Neural cell (in vitro differentiated cells): ENCODE measurements around the gene WDR33. TPM values are rescaled to one million over a fixed set of nuclear protein-coding genes. Genes with fewer than 3 reads are reported as not detected.

Experiments
- H2AFZ ChIP-seq: fragments of 200-600, 300-800 bp; sonication (generic), shearing (Covaris generic); 2 replicates; pipeline ENCODE4 v1.6.0; 2014; ENCODE audit warnings: low read depth, mild to moderate bottlenecking, antibody characterized with exemption, low read length, moderate library complexity
- H3F3A ChIP-seq: fragments of 200-600 bp; shearing (Covaris generic); 2 replicates; pipeline ENCODE4 v1.6.1; 2016; ENCODE audit warnings: mild to moderate bottlenecking, moderate library complexity, mixed read lengths, antibody characterized with exemption, low read length; ENCODE audit not compliant: insufficient read depth, poor library complexity, severe bottlenecking
- H3K27ac ChIP-seq: fragments of 200-600, 300-800 bp; sonication (generic), shearing (Covaris generic); 2 replicates; pipeline ENCODE4 v1.5.1; 2014; ENCODE audit warnings: mild to moderate bottlenecking, low read length, moderate library complexity
- H3K27me3 ChIP-seq: fragments of 300-800, 200-600 bp; sonication (generic), shearing (Covaris generic); 2 replicates; pipeline ENCODE4 v1.6.0; 2014; ENCODE audit warnings: mild to moderate bottlenecking, low read depth, low read length, moderate library complexity; ENCODE audit not compliant: insufficient read depth
- H3K36me3 ChIP-seq: fragments of 300-800, 200-600 bp; sonication (generic), shearing (Covaris generic); 2 replicates; pipeline ENCODE4 v1.5.1; 2014; ENCODE audit warnings: mild to moderate bottlenecking, antibody characterized with exemption, low read length, moderate library complexity; ENCODE audit not compliant: insufficient read depth
- H3K4me2 ChIP-seq: fragments of 300-800, 200-600 bp; sonication (generic), shearing (Covaris generic); 2 replicates; pipeline ENCODE4 v1.6.0; 2014; ENCODE audit warnings: mild to moderate bottlenecking, low read length
- H3K4me3 ChIP-seq: fragments of 300-800, 200-600 bp; sonication (generic), shearing (Covaris generic); 2 replicates; pipeline ENCODE4 v1.5.1; 2014; ENCODE audit warnings: mild to moderate bottlenecking, low read length, moderate library complexity
- H3K79me2 ChIP-seq: fragments of 200-600 bp; shearing (Covaris generic); replicated peaks from 2 replicates; pipeline ENCODE4 v1.6.0; 2014; ENCODE audit warnings: mild to moderate bottlenecking, low read length, moderate library complexity; ENCODE audit not compliant: insufficient read depth
- H3K9ac ChIP-seq: fragments of 300-800, 200-600 bp; sonication (generic), shearing (Covaris generic); 2 replicates; pipeline ENCODE4 v1.6.1; 2016; ENCODE audit warnings: mild to moderate bottlenecking, low read length, mixed read lengths
- H3K9me2 ChIP-seq: fragments of 200-600 bp; shearing (Covaris generic); 2 replicates; pipeline ENCODE4 v1.6.1; 2016; ENCODE audit warnings: mild to moderate bottlenecking, low read length, mixed read lengths; ENCODE audit not compliant: insufficient read depth
- H3K9me3 ChIP-seq: fragments of 200-600, 300-800 bp; sonication (generic), shearing (Covaris generic); 2 replicates; pipeline ENCODE4 v1.6.1; 2016; ENCODE audit warnings: mild to moderate bottlenecking, mixed run types, low read length, moderate library complexity, mixed read lengths
- H4K20me1 ChIP-seq: fragments of 200-600 bp; shearing (Covaris generic); 2 replicates; pipeline ENCODE4 v1.6.1; 2016; ENCODE audit warnings: mild to moderate bottlenecking, mixed run types; ENCODE audit not compliant: insufficient read depth
- CTCF ChIP-seq: fragments of 450-650 bp; IDR thresholded peaks from 2 replicates; pipeline ENCODE4 v1.5.1; 2014; ENCODE audit warnings: antibody characterized with exemption, mild to moderate bottlenecking, moderate library complexity; ENCODE audit not compliant: poor library complexity, severe bottlenecking
- EP300 ChIP-seq: fragments of 450-650 bp; conservative IDR thresholded peaks from 2 replicates; pipeline ENCODE4 v1.6.1; 2014; ENCODE audit warnings: antibody characterized with exemption, mild to moderate bottlenecking, moderate library complexity; ENCODE audit not compliant: poor library complexity, severe bottlenecking
- EZH2 ChIP-seq: fragments of 200-600, 300-800 bp; shearing (Covaris generic), sonication (generic); IDR thresholded peaks from 2 replicates; pipeline ENCODE4 v1.6.1; 2014; ENCODE audit warnings: antibody characterized with exemption, low read length, borderline replicate concordance, mild to moderate bottlenecking; ENCODE audit not compliant: insufficient read depth, poor library complexity, severe bottlenecking
- MXI1 ChIP-seq: fragments of 450-650 bp; conservative IDR thresholded peaks from 2 replicates; pipeline ENCODE4 v1.6.1; 2014; ENCODE audit warnings: antibody characterized with exemption, mild to moderate bottlenecking; ENCODE audit not compliant: poor library complexity, severe bottlenecking
- POLR2AphosphoS5 ChIP-seq: IDR thresholded peaks from 2 replicates; pipeline ENCODE4 v1.6.1; 2012
- RAD21 ChIP-seq: fragments of 450-650 bp; conservative IDR thresholded peaks from 2 replicates; pipeline ENCODE4 v1.6.1; 2014; ENCODE audit warnings: antibody characterized with exemption, mild to moderate bottlenecking, moderate library complexity
- SMC3 ChIP-seq: fragments of 450-650 bp; conservative IDR thresholded peaks from 2 replicates; pipeline ENCODE4 v1.6.1; 2014; ENCODE audit warnings: antibody characterized with exemption, mild to moderate bottlenecking, moderate library complexity; ENCODE audit not compliant: poor library complexity
- TAF1 ChIP-seq: IDR thresholded peaks from 2 replicates; pipeline ENCODE4 v1.6.1; 2012; ENCODE audit warnings: low read depth
- polyA plus RNA-seq: library from polyadenylated mRNA; depleted of rRNA; stranded (reverse); fragments of >200 nt; gene quantifications from 2 replicates; pipeline ENCODE4 v1.2.3, GENCODE V29; 2014
- TF ChIP-seq, protein P1 (sequence below): IDR thresholded peaks from 2 replicates; pipeline ENCODE4 v1.6.1; 2012; ENCODE audit warnings: borderline replicate concordance

WDR33 gene
- polyA plus RNA-seq, 1 donor from 2014 or later: 58.7 TPM

DNA sequence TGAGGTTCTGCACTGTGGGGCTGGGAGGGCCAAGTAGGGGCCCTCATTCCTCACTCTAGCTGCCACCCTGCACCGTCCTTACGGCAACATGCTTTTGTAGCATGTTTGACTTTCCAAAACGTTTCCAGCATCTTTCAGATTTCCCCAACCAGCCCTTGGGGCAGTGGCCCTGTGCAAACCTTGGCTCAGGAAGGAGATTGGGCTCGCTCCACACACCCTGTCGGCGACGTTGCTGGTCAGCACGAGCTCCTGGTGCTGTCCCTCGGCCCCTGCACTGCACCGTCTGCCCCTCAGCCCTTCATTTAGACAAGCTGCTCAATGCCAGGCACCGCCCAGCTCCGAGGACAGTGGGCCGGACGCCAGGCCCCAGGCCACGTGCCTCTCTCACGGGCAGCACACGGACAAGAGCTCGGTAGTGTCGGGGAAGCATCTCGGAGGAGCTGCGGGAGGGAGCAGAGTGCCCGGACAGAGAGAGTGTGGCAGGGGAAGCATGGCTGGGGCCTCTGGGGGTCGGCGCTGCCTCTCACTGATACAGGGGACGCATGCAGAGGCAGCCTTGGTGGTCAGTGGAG lies 158.1 kb downstream of the WDR33 start:
- Histone ChIP-seq H3K27me3 (no peaks in the 10 kb centered on the region), H3K27ac (no peak overlapping the region), H4K20me1 (no peaks in the 10 kb centered on the region), H3K9ac (no peak overlapping the region), H2AFZ (no peak overlapping the region), H3K9me3 (no peaks in the 10 kb centered on the region), H3F3A (no peaks in the 10 kb centered on the region), H3K9me2 (no peaks in the 10 kb centered on the region), H3K36me3 (no peaks in the 10 kb centered on the region), H3K4me3 (no peak overlapping the region), H3K79me2 (no peaks in the 10 kb centered on the region), H3K4me2 (no peak overlapping the region)
- TF ChIP-seq EP300 (no peak), RAD21 (no peak), EZH2 (no peak), MXI1 (no peak), TAF1 (no peak)
- TF ChIP-seq, protein P1, sequence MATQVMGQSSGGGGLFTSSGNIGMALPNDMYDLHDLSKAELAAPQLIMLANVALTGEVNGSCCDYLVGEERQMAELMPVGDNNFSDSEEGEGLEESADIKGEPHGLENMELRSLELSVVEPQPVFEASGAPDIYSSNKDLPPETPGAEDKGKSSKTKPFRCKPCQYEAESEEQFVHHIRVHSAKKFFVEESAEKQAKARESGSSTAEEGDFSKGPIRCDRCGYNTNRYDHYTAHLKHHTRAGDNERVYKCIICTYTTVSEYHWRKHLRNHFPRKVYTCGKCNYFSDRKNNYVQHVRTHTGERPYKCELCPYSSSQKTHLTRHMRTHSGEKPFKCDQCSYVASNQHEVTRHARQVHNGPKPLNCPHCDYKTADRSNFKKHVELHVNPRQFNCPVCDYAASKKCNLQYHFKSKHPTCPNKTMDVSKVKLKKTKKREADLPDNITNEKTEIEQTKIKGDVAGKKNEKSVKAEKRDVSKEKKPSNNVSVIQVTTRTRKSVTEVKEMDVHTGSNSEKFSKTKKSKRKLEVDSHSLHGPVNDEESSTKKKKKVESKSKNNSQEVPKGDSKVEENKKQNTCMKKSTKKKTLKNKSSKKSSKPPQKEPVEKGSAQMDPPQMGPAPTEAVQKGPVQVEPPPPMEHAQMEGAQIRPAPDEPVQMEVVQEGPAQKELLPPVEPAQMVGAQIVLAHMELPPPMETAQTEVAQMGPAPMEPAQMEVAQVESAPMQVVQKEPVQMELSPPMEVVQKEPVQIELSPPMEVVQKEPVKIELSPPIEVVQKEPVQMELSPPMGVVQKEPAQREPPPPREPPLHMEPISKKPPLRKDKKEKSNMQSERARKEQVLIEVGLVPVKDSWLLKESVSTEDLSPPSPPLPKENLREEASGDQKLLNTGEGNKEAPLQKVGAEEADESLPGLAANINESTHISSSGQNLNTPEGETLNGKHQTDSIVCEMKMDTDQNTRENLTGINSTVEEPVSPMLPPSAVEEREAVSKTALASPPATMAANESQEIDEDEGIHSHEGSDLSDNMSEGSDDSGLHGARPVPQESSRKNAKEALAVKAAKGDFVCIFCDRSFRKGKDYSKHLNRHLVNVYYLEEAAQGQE: no peak

- Histone ChIP-seq H3K79me2 (no peaks in the 10 kb centered on the region), H3K27ac (no peak overlapping the region), H3K9me3 (no peaks in the 10 kb centered on the region), H3K9me2 (no peaks in the 10 kb centered on the region), H3F3A (no peaks in the 10 kb centered on the region), H3K27me3 (no peaks in the 10 kb centered on the region), H3K36me3 (no peaks in the 10 kb centered on the region), H2AFZ (no peak overlapping the region), H3K9ac (no peak overlapping the region), H4K20me1 (no peaks in the 10 kb centered on the region), H3K4me2 (no peak overlapping the region), H3K4me3 (no peak overlapping the region)
- TF ChIP-seq RAD21 (no peak), SMC3 (no peak), CTCF (no peak), EZH2 (no peak), MXI1 (no peak), POLR2AphosphoS5 (no peak), TAF1 (no peak), EP300 (no peak)
- TF ChIP-seq, protein P1: no peak
Measured at GRCh38 chr2:127651971-127652550, 158.9 kb downstream of the WDR33 start.
